ENCODE data around the gene LDB1.

Gene LDB1

DNA sequence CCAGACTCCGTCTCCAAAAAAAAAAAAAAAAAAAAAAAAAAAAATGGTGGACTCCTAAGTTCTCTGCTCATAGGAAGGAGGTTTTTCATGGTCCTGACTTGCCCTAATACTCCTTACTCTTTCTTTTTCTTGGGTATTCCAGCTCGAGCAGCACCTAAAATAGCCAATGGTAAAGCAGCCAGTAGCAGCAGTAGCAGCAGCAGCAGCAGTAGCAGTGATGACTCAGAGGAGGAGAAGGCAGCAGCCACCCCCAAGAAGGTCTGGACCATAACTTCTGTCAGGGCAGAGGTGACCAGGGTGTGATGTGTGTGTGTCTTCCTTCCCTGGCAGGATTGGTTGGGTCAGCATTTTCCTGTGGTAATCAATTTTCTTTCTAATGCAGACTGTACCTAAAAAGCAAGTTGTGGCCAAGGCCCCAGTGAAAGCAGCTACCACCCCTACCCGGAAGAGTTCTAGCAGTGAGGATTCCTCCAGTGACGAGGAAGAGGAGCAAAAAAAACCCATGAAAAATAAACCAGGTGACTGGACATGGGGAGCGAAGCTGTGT lies 39.0 kb upstream of the LDB1 start:
- Histone ChIP-seq H3K36me3 (ENCODE audit: control insufficient read depth in 1 of 2, insufficient read depth in 2 of 2, low read length in 2 of 2) (peaks cover 49 to 71% of the 10 kb centered on the region in 2 experiments), H3K14ac (ENCODE audit: low read length) (no peak overlapping the region), H3K4ac (ENCODE audit: low read depth, low read length) (no peak overlapping the region), H2BK120ac (ENCODE audit: insufficient read depth, low read length, poor library complexity) (no peak overlapping the region), H3K4me1 (ENCODE audit: control insufficient read depth in 1 of 2, insufficient read depth in 2 of 2, low read length in 2 of 2) (no peaks in the 10 kb centered on the region), H3K4me2 (ENCODE audit: low read length) (no peak overlapping the region), H3K9ac (ENCODE audit: low read length) (no peak overlapping the region), H2BK5ac (ENCODE audit: low read depth, low read length, poor library complexity) (no peak overlapping the region), H3K79me2 (ENCODE audit: control insufficient read depth, insufficient read depth, low read length, poor library complexity) (peaks cover 2% of the 10 kb centered on the region), H3K27ac (ENCODE audit: low read depth, low read length) (no peak overlapping the region), H3K4me3 (ENCODE audit: low read depth, low read length) (no peak overlapping the region), H2BK12ac (ENCODE audit: low read length) (no peak overlapping the region), H3K9me3 (ENCODE audit: insufficient read depth, low read depth, low read length) (no peaks in the 10 kb centered on the region), H2AK5ac (ENCODE audit: low read length) (no peak overlapping the region), H4K12ac (ENCODE audit: low read depth, low read length) (no peak overlapping the region), H4K91ac (ENCODE audit: low read depth, low read length) (no peak overlapping the region), H4K8ac (ENCODE audit: low read depth, low read length) (no peak overlapping the region), H3K27me3 (ENCODE audit: insufficient read depth, low read length) (no peaks in the 10 kb centered on the region), H3K79me1 (ENCODE audit: low read length) (no peaks in the 10 kb centered on the region), H3K18ac (ENCODE audit: low read length) (no peak overlapping the region), H3K23ac (ENCODE audit: low read length) (no peak overlapping the region), H2AFZ (ENCODE audit: insufficient read depth, low read length, poor library complexity) (no peak overlapping the region)
- WGBS (ENCODE audit: extremely low coverage, insufficient coverage, insufficient read length): no CpG with 5 or more reads among the region's 5 CpGs
- DNase-seq: no peak

DNA sequence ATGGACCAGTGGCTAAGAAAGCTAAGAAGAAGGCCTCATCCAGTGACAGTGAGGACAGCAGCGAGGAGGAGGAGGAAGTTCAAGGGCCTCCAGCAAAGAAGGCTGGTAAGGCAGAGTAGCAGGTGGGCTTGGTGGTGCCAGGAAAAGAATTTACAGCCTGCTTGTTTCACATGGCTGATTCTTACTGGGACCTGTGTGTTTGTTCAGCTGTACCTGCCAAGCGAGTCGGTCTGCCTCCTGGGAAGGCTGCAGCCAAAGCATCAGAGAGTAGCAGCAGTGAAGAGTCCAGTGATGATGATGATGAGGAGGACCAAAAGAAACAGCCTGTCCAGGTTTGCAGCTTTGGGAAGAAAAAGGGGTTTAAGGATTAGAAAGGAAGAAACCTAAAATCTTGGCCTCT lies 37.1 kb upstream of the LDB1 start:
- H3K79me1 ChIP-seq (ENCODE audit: low read length): peaks cover 4% of the 10 kb centered on the region
- H3K4ac ChIP-seq (ENCODE audit: low read depth, low read length): no peak overlapping the region
- no peak overlapping the region for H3K4me2 ChIP-seq (ENCODE audit: low read length)
- H2BK5ac ChIP-seq (ENCODE audit: low read depth, low read length, poor library complexity): no peak overlapping the region
- no peak overlapping the region for H2BK120ac ChIP-seq (ENCODE audit: insufficient read depth, low read length, poor library complexity)
- peaks cover 10% of the 10 kb centered on the region for H3K79me2 ChIP-seq (ENCODE audit: control insufficient read depth, insufficient read depth, low read length, poor library complexity)
- no peak overlapping the region for H3K23ac ChIP-seq (ENCODE audit: low read length)
- WGBS (ENCODE audit: extremely low coverage, insufficient coverage, insufficient read length): no CpG with 5 or more reads among the region's 3 CpGs
- H3K9ac ChIP-seq (ENCODE audit: low read length): no peak overlapping the region
- H3K36me3 ChIP-seq (ENCODE audit: control insufficient read depth in 1 of 2, insufficient read depth in 2 of 2, low read length in 2 of 2): peaks cover 47 to 64% of the 10 kb centered on the region in 2 experiments
- no peaks in the 10 kb centered on the region for H3K27me3 ChIP-seq (ENCODE audit: insufficient read depth, low read length)
- no peak overlapping the region for H4K91ac ChIP-seq (ENCODE audit: low read depth, low read length)
- no peak overlapping the region for H4K8ac ChIP-seq (ENCODE audit: low read depth, low read length)
- DNase-seq: no peak
- H2BK12ac ChIP-seq (ENCODE audit: low read length): no peak overlapping the region
- no peak overlapping the region for H3K4me3 ChIP-seq (ENCODE audit: low read depth, low read length)
- H3K18ac ChIP-seq (ENCODE audit: low read length): peak overlapping the region; percentile 33
- H3K27ac ChIP-seq (ENCODE audit: low read depth, low read length): no peak overlapping the region
- H3K4me1 ChIP-seq (ENCODE audit: control insufficient read depth in 1 of 2, insufficient read depth in 2 of 2, low read length in 2 of 2): peaks cover 2 to 3% of the 10 kb centered on the region in 2 experiments
- H2AFZ ChIP-seq (ENCODE audit: insufficient read depth, low read length, poor library complexity): no peak overlapping the region
- no peak overlapping the region for H2AK5ac ChIP-seq (ENCODE audit: low read length)
- H3K14ac ChIP-seq (ENCODE audit: low read length): no peak overlapping the region
- H4K12ac ChIP-seq (ENCODE audit: low read depth, low read length): no peak overlapping the region
- no peaks in the 10 kb centered on the region for H3K9me3 ChIP-seq (ENCODE audit: insufficient read depth, low read depth, low read length)

DNA sequence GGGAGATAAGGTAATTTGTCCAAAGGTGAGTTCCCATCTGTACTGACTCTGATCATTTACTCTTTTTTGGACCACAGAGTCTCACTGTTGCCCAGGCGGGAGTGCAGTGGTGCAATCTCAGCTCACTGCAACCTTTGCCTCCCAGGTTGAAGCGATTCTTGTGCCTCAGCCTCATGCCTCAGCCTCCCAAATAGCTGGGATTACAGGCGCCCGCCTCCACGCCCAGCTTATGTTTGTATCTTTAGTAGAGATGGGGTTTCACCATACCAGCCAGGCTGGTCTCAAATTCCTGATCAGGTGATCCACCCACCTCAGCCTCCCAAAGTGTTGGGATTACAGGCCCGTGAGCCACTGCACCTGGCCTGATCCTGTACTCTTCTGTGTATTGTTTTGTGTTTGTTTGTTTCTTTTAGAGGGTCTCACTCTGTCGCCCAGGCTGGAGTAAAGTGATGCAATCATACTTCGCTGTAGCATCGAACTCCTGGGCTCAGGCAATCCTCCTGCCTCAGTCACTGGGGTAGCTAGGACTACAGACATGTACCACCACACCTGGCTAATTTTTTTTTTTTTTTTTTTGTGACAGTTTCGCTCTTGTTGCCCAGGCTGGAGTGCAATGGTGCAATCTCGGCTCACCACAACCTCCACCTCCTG lies 34.4 kb upstream of the LDB1 start:
- H3K79me1 ChIP-seq (ENCODE audit: low read length): peaks cover 5% of the 10 kb centered on the region
- H2BK120ac ChIP-seq (ENCODE audit: insufficient read depth, low read length, poor library complexity): no peak overlapping the region
- no peak overlapping the region for H4K12ac ChIP-seq (ENCODE audit: low read depth, low read length)
- H3K4me3 ChIP-seq (ENCODE audit: low read depth, low read length): no peak overlapping the region
- WGBS (ENCODE audit: extremely low coverage, insufficient coverage, insufficient read length): no CpG with 5 or more reads among the region's 11 CpGs
- H3K79me2 ChIP-seq (ENCODE audit: control insufficient read depth, insufficient read depth, low read length, poor library complexity): peaks cover 10% of the 10 kb centered on the region
- no peak overlapping the region for H3K23ac ChIP-seq (ENCODE audit: low read length)
- H2AK5ac ChIP-seq (ENCODE audit: low read length): no peak overlapping the region
- no peak overlapping the region for H4K91ac ChIP-seq (ENCODE audit: low read depth, low read length)
- H3K4me2 ChIP-seq (ENCODE audit: low read length): no peak overlapping the region
- H3K9me3 ChIP-seq (ENCODE audit: insufficient read depth, low read depth, low read length): no peaks in the 10 kb centered on the region
- H2AFZ ChIP-seq (ENCODE audit: insufficient read depth, low read length, poor library complexity): no peak overlapping the region
- DNase-seq: peak; percentile 82 to 90
- no peak overlapping the region for H2BK5ac ChIP-seq (ENCODE audit: low read depth, low read length, poor library complexity)
- H3K36me3 ChIP-seq (ENCODE audit: control insufficient read depth in 1 of 2, insufficient read depth in 2 of 2, low read length in 2 of 2): peaks cover 24 to 43% of the 10 kb centered on the region in 2 experiments
- H3K14ac ChIP-seq (ENCODE audit: low read length): no peak overlapping the region
- no peak overlapping the region for H2BK12ac ChIP-seq (ENCODE audit: low read length)
- H3K4me1 ChIP-seq (ENCODE audit: control insufficient read depth in 1 of 2, insufficient read depth in 2 of 2, low read length in 2 of 2): peaks cover 8 to 11% of the 10 kb centered on the region in 2 experiments
- H4K8ac ChIP-seq (ENCODE audit: low read depth, low read length): no peak overlapping the region
- H3K4ac ChIP-seq (ENCODE audit: low read depth, low read length): peak overlapping the region; percentile 85
- H3K27ac ChIP-seq (ENCODE audit: low read depth, low read length): no peak overlapping the region
- no peak overlapping the region for H3K9ac ChIP-seq (ENCODE audit: low read length)
- H3K27me3 ChIP-seq (ENCODE audit: insufficient read depth, low read length): no peaks in the 10 kb centered on the region
- no peak overlapping the region for H3K18ac ChIP-seq (ENCODE audit: low read length)

DNA sequence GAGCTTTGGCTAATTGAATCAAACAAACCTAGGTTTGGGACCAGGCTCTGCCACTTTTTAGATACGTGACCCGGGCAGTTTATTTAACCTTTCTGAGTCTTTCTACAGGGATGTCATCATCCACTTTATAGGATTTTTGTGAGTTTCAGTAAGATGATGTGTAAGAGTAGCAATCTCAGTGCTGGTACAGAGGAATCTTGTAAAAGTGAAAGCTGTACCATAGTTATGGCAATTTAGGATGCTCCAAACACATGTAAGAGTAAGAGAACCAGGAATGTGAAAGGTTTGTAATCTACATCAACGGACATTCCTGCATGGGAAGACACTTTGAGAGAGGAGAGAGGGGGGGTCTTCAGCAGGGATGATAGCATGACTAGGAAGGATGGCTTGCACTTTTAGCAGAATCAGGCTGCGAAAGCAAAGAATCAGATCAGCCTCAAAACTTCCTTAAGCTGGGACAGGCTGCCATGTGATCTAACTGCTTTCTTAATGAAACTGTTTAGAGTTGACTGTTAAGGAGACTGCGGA lies 33.0 kb upstream of the LDB1 start:
- H3K79me1 ChIP-seq (ENCODE audit: low read length): peaks cover 5% of the 10 kb centered on the region
- no peak overlapping the region for H2BK12ac ChIP-seq (ENCODE audit: low read length)
- DNase-seq: peak in 1 of 2 donors; percentile 9
- no peak overlapping the region for H2BK120ac ChIP-seq (ENCODE audit: insufficient read depth, low read length, poor library complexity)
- H3K79me2 ChIP-seq (ENCODE audit: control insufficient read depth, insufficient read depth, low read length, poor library complexity): peaks cover 10% of the 10 kb centered on the region
- no peak overlapping the region for H4K8ac ChIP-seq (ENCODE audit: low read depth, low read length)
- no peak overlapping the region for H2AK5ac ChIP-seq (ENCODE audit: low read length)
- no peaks in the 10 kb centered on the region for H3K27me3 ChIP-seq (ENCODE audit: insufficient read depth, low read length)
- H3K4ac ChIP-seq (ENCODE audit: low read depth, low read length): peak overlapping the region; percentile 80
- H4K91ac ChIP-seq (ENCODE audit: low read depth, low read length): no peak overlapping the region
- H3K9me3 ChIP-seq (ENCODE audit: insufficient read depth, low read depth, low read length): no peaks in the 10 kb centered on the region
- H3K4me3 ChIP-seq (ENCODE audit: low read depth, low read length): no peak overlapping the region
- no peak overlapping the region for H2AFZ ChIP-seq (ENCODE audit: insufficient read depth, low read length, poor library complexity)
- H3K9ac ChIP-seq (ENCODE audit: low read length): peak overlapping the region; percentile 42
- no peak overlapping the region for H3K14ac ChIP-seq (ENCODE audit: low read length)
- H3K27ac ChIP-seq (ENCODE audit: low read depth, low read length): no peak overlapping the region
- H3K4me2 ChIP-seq (ENCODE audit: low read length): peak overlapping the region; percentile 67
- no peak overlapping the region for H2BK5ac ChIP-seq (ENCODE audit: low read depth, low read length, poor library complexity)
- H4K12ac ChIP-seq (ENCODE audit: low read depth, low read length): no peak overlapping the region
- peaks cover 8 to 11% of the 10 kb centered on the region in 2 experiments for H3K4me1 ChIP-seq (ENCODE audit: control insufficient read depth in 1 of 2, insufficient read depth in 2 of 2, low read length in 2 of 2)
- no CpG with 5 or more reads among the region's 5 CpGs for WGBS (ENCODE audit: extremely low coverage, insufficient coverage, insufficient read length)
- no peak overlapping the region for H3K23ac ChIP-seq (ENCODE audit: low read length)
- H3K36me3 ChIP-seq (ENCODE audit: control insufficient read depth in 1 of 2, insufficient read depth in 2 of 2, low read length in 2 of 2): peaks cover 28 to 48% of the 10 kb centered on the region in 2 experiments
- no peak overlapping the region for H3K18ac ChIP-seq (ENCODE audit: low read length)
